Hematopoietic multipotent progenitor cell treated with erythropoietin and hydrocortisone succinate and interleukin-3 and kit ligand, for 4 days (in vitro differentiated cells): Measurements from ENCODE around the gene FBXW7.
A peak's percentile ranks its signal among the peaks of the same experiment; 100 is the strongest.

Source experiments
- DNase-seq: peaks from one replicate; pipeline ENCODE4 v3.0.0-alpha.2; 2015

Gene FBXW7

DNA sequence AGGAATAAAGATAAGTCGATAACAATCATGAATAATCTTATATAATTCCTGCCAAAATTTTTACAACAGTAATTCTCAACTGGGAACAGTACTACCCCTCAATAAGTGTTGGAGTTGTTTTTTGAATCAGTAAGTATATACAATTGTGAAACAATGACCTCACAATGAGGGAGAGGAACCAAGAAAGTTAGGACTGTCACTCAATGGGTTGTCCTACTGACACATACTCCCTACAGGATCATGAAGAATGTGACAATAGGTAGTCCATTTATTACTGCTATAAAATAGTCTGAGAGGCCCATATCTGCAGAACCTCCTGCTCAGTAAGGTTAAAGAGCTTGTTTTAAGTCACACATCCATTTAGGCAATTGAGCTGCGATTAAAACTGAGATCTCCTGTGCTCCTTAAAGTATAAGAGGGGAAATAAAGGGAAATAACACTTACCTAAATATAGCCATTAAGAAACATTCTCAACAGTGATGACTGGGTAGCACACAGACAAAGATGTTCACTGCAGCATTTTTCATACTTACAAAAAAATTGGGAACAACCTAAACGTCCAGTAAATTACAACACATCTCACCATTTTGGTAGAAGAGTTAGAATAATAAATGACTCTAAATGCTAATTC lies 26.2 kb downstream of the FBXW7 start:
- DNase-seq: no peak

GRCh38 chr4:152508818-152509217 lies 27.1 kb downstream of the FBXW7 start:
- DNase-seq: no peak

- DNase-seq: no peak
Observed at GRCh38 chr4:152508386-152508785, 27.5 kb downstream of the FBXW7 start.

DNA sequence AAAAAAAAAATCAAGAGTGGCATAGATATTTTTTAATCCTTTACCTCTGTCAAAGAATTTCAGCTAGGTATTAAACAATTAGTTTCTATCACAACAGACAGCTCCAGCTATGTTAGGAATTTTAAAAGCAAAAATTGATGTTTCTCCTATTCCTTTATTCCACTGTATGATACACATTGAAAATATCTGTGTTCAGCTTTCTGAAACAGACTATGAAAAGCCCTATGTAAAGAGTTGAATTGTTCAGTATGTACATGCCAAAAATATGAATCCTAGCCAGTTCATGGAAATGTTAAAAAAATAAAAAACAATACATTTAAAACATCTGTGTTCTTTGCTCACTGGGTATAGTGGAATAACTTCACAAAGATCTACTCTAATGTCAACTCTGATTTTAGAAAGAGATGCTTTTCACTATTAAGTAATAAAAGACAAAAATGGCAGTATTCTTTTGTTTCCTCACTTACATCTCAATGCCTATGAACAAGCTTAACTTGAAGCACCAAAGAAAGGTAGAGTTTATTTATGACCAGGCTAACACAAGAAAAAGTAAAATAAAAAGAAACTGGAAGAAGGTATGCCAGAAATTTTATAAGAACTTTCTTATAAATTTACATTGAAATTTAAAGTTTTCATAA lies 32.1 kb downstream of the FBXW7 start:
- DNase-seq: no peak

GRCh38 chr4:152501846-152502536 lies 33.9 kb downstream of the FBXW7 start:
- DNase-seq: no peak

GRCh38 chr4:152500800-152501434 lies 35.0 kb downstream of the FBXW7 start:
- peak; percentile 94 for DNase-seq

DNA sequence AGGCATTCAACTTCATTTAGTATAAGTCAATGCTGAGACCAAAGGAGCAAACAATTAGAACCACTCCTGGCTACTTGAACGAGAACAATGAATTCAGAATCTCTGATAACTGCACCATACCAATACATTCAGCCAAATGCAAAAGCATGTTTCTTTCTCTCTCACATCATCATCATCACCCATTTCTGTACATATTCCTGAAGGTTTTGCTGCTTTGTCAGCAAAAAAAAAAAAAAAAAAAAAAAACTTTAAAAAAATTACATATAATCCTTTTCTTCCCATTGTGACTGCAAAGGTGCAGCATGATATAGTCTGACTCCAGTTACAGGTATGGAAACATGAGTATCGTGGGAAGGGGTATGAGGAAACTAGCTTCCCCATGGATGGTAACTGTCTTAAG lies 35.6 kb downstream of the FBXW7 start:
- no peak for DNase-seq

DNA sequence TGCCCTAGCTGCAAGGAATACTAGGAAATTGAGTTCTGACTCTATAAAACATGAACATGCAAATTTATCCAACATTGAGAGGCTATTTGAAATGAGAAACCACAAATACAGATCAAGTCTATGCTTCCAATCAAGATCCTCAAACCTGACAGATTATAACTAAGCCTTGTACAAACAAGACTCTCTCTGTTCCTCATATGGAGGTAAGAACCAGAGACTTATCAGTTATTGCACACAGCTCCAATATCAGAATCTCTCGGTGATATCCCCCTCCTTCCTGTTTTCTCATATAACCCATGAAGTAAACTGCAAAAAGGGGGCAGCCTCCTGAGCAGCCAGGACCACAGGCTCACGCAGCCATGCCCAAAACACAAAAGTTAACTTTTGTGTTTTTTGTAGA lies 36.5 kb downstream of the FBXW7 start:
- peak; percentile 61 for DNase-seq

DNA sequence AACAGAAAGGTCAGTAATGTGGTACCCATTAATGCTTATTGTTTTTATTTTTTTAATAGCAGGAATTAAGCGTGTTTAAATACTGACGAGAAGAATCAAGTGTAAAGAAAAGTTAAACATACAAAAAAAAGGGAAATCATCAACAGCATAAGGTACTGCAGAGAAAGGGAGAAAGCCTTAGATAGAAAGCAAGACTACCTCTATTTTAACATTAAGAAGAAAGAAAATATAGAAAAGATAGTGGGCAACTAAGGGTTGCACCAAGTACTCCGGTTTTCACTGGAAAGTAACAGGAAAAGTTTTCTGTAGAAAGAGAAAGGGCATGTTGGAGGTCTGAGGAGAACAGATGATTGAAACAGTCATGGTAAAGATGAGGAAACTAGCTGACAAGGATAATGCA lies 41.9 kb downstream of the FBXW7 start:
- DNase-seq: no peak

DNA sequence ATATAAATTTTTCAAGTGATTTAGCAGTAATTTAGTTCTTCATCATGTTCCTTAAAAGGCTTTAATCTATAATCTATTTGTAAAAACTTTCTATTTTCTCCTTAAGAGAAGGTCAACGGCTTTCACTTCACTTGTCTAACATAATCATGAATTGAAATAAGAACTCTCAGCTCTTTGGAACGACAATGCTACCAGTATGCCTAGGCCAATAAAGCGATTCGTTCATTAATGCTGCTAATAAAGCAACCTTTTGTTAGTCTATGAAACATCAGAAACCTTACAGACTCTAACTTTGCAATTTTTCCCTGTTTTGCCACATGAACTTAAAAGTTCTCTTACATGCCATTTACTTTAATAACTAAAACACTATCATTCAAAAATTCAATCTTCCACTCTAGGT lies 47.6 kb downstream of the FBXW7 start:
- no peak for DNase-seq

DNA sequence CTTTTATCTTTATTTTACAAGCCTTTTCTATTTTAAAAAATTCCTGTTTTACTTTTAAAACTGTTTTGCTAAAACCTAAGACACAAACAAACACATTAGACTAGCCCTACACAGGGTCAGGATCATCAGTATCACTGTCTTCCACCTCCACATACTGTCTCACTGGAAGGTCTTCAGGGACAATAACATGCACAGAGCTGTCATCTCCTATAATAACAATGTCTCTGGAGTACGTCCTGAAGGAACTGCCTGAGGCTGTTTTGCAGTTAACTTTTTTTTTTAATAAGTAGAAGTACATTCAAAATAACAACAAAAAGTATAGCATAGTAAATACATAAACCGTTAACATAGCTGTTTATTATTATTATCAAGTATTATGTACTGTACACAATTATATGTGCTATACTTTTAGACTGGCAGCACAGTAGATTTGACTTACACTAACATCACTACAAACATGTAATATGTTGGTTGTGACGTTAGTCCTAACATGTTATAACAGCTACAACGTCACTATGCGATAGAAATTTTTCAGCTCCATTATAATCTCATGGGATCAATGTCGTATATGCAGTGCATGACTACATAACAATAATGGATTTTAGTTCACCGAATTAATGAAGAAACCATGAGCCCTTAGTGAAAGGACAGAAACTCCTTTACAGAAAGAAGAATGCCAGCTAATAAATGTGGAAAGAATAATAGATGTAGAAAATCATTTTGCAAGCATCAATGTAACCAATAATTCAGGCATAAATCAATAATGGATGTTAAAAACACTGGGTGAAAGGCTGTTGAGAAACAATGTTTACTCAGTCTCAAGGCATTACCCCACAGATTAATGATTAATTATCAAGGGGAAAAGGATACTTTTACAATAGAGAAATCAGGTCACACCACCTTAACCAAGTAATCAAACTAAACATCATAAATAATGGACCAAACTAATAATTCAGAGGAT lies 49.2 kb downstream of the FBXW7 start:
- no peak for DNase-seq

- DNase-seq: no peak
Observed at GRCh38 chr4:152485726-152486276, 50.1 kb downstream of the FBXW7 start.

DNA sequence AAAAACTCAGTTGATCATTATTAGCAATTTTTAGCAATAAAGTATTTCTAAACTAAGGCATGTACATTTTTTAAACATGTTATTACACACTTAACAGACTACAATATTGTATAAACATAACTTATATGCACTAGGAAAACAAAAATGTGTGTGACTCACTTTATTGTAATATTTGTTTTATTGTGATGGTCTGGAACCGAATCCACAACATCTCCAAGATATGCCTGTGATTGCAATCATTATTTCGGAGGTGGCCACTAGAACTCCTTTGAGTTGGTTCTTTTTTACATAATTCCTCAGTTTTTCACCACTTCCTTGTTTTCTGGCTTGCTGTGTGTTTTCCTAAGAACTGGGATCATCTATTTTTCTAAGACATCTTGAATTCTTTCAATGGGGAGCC lies 53.7 kb downstream of the FBXW7 start:
- DNase-seq: no peak

- no peak for DNase-seq
Observed at GRCh38 chr4:152480901-152481300, 55.0 kb downstream of the FBXW7 start.

GRCh38 chr4:152480326-152480725 lies 55.6 kb downstream of the FBXW7 start:
- DNase-seq: no peak

DNA sequence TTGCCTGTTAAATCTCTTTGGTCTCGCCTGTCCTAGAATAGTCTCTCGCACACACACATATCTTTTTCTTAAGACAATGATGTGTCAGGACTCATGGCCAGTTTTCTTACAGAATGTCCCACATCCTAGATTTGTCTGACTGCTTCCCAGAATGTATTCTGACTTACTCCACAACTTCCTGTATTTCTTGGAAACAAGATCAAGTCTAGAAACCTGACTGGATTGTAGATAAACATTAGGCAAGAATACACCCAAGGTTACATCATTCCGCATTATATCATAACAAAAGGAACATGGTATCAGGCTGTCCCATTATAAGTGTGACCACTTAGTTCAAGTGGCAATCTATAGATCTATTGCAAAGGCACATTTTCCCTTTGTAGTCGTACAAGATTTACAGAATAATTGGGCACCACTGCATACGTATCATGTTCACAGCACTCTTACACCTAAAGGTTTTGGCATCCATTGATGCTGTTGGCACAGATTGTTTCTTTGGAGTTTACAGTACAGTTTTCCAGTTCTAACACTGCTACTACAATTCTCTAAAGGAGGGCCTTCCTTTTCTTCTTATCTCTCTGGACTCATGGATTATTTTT lies 56.4 kb downstream of the FBXW7 start:
- DNase-seq: no peak

- DNase-seq: no peak
Observed at GRCh38 chr4:152478461-152479237, 57.2 kb downstream of the FBXW7 start.

GRCh38 chr4:152476796-152477195 lies 59.1 kb downstream of the FBXW7 start:
- no peak for DNase-seq

DNA sequence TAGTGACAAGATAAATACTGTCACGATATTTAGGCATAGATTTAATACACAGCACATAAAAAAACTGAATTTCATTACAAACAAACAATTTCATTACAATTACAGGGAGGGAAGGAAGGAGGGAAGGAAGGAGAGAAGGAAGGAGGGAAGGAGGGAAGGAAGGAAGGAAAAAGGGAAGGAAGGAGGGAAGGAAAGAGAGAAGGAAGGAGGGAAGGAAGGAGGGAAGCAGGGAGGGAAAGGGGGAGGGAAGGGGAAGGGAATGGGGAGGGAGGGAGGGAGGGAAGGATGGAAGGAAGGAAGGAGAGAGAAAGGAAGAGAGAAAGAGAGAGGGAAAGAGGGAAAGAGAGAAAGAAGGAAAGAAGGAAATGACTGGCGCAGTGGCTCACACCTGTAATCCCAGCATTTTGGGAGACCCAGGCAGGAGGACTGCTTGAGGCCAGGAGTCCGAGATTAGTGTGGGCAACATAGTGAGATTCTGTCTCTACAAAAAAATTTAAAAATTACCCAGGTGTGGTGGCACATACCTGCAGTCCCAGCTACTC lies 64.6 kb downstream of the FBXW7 start:
- DNase-seq: no peak

DNA sequence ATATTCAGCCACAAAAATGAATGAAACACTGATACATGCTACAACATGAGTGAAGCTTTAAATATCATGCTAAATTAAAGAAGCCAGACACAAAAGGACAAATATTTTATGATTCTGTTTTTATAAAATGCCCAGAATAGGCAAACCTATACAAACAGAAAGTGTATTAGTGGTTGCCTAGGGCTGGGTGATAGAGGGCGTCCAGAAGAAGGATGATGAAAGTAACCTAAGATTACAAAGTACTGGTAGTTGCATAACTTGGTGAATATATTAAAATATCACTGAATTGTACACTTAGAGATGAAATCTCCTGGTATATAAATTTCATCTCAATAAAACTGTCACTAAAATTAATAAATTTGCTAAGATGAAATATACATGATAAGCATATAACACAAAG lies 67.5 kb downstream of the FBXW7 start:
- DNase-seq: peak; percentile 34

- DNase-seq: no peak
Observed at GRCh38 chr4:152467101-152467500, 68.8 kb downstream of the FBXW7 start.
